ENCODE results near the gene LGR4. TPM values are rescaled to one million over a fixed set of nuclear protein-coding genes. Genes with fewer than 3 reads are reported as not detected.

LGR4 gene
- total and polyA plus RNA-seq, 2 experiments from 2014 or later = 22.6 to 99.6 TPM

DNA sequence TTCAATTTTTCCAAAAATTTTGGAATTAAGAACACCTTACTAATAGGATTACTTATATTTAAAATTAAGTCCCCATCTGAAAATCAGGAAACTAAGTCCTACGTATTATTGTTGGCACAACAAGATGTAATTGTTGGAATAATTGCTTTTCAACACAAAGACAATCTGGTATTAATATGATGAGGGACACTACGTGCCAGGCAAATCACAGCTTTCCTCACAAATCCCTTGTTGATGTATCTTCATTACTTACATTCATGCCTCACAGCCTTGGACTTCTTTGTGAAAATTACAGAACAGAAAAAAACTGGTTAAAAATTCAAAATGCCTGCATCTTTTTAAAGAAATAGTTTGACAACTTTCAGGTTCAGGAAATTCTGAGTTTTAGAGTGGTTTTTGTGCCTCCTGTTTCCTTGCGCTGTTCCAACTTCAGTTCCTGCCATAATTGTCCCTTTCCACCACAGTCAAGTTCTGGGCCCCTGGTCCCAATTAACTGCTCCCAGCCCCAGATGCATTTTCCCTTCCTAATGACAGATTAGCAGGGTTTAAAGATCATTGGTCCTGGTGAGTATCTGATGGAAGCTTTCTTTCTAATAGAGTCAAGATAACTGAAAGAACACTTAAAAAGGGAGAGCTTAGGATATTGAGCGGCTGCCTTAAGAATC, 86.3 kb downstream of the LGR4 start:
- Mint-ChIP-seq H3K27me3 (ENCODE audit: insufficient read depth, low read depth, poor library complexity) (no peaks in the 10 kb centered on the region), H3K36me3 (ENCODE audit: low read depth) (peaks cover 22% of the 10 kb centered on the region; the same call in 2 of the 3 replicates), H3K4me3 (no peak overlapping the region), H3K27ac (peak overlapping the region; percentile 76), H3K4me1 (peaks cover 44% of the 10 kb centered on the region), H3K9me3 (no peaks in the 10 kb centered on the region)
- Histone ChIP-seq H3K4me2 (no peak overlapping the region), H3K9me2 (ENCODE audit: insufficient read depth) (no peaks in the 10 kb centered on the region), H3K79me2 (replicated peaks; ENCODE audit: insufficient read depth) (peaks cover 28% of the 10 kb centered on the region), H3K36me3 (ENCODE audit: insufficient read depth) (peaks cover 15% of the 10 kb centered on the region), H3K4me3 (no peak overlapping the region), H3K27me3 (ENCODE audit: insufficient read depth) (no peaks in the 10 kb centered on the region), H3K4me1 (ENCODE audit: insufficient read depth) (peaks cover 48% of the 10 kb centered on the region), H2AFZ (no peak overlapping the region), H4K20me1 (replicated peaks; ENCODE audit: insufficient read depth) (no peaks in the 10 kb centered on the region), H3K27ac (ENCODE audit: low read depth) (no peak overlapping the region), H3F3A (replicated peaks; ENCODE audit: low read depth) (no peaks in the 10 kb centered on the region)
- DNase-seq (ENCODE audit: low spot score) (no peak), ATAC-seq (no peak)
- TF ChIP-seq, protein P1, sequence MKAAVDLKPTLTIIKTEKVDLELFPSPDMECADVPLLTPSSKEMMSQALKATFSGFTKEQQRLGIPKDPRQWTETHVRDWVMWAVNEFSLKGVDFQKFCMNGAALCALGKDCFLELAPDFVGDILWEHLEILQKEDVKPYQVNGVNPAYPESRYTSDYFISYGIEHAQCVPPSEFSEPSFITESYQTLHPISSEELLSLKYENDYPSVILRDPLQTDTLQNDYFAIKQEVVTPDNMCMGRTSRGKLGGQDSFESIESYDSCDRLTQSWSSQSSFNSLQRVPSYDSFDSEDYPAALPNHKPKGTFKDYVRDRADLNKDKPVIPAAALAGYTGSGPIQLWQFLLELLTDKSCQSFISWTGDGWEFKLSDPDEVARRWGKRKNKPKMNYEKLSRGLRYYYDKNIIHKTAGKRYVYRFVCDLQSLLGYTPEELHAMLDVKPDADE (IDR thresholded peaks at IDR 0.05) = no peak
- no peak for TF ChIP-seq JUNB (IDR thresholded peaks at IDR 0.05; ENCODE audit: unreplicated experiment)
- TF ChIP-seq, protein P2, sequence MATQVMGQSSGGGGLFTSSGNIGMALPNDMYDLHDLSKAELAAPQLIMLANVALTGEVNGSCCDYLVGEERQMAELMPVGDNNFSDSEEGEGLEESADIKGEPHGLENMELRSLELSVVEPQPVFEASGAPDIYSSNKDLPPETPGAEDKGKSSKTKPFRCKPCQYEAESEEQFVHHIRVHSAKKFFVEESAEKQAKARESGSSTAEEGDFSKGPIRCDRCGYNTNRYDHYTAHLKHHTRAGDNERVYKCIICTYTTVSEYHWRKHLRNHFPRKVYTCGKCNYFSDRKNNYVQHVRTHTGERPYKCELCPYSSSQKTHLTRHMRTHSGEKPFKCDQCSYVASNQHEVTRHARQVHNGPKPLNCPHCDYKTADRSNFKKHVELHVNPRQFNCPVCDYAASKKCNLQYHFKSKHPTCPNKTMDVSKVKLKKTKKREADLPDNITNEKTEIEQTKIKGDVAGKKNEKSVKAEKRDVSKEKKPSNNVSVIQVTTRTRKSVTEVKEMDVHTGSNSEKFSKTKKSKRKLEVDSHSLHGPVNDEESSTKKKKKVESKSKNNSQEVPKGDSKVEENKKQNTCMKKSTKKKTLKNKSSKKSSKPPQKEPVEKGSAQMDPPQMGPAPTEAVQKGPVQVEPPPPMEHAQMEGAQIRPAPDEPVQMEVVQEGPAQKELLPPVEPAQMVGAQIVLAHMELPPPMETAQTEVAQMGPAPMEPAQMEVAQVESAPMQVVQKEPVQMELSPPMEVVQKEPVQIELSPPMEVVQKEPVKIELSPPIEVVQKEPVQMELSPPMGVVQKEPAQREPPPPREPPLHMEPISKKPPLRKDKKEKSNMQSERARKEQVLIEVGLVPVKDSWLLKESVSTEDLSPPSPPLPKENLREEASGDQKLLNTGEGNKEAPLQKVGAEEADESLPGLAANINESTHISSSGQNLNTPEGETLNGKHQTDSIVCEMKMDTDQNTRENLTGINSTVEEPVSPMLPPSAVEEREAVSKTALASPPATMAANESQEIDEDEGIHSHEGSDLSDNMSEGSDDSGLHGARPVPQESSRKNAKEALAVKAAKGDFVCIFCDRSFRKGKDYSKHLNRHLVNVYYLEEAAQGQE (IDR thresholded peaks at IDR 0.05; ENCODE audit: unreplicated experiment) = no peak
- TF ChIP-seq, protein P3, sequence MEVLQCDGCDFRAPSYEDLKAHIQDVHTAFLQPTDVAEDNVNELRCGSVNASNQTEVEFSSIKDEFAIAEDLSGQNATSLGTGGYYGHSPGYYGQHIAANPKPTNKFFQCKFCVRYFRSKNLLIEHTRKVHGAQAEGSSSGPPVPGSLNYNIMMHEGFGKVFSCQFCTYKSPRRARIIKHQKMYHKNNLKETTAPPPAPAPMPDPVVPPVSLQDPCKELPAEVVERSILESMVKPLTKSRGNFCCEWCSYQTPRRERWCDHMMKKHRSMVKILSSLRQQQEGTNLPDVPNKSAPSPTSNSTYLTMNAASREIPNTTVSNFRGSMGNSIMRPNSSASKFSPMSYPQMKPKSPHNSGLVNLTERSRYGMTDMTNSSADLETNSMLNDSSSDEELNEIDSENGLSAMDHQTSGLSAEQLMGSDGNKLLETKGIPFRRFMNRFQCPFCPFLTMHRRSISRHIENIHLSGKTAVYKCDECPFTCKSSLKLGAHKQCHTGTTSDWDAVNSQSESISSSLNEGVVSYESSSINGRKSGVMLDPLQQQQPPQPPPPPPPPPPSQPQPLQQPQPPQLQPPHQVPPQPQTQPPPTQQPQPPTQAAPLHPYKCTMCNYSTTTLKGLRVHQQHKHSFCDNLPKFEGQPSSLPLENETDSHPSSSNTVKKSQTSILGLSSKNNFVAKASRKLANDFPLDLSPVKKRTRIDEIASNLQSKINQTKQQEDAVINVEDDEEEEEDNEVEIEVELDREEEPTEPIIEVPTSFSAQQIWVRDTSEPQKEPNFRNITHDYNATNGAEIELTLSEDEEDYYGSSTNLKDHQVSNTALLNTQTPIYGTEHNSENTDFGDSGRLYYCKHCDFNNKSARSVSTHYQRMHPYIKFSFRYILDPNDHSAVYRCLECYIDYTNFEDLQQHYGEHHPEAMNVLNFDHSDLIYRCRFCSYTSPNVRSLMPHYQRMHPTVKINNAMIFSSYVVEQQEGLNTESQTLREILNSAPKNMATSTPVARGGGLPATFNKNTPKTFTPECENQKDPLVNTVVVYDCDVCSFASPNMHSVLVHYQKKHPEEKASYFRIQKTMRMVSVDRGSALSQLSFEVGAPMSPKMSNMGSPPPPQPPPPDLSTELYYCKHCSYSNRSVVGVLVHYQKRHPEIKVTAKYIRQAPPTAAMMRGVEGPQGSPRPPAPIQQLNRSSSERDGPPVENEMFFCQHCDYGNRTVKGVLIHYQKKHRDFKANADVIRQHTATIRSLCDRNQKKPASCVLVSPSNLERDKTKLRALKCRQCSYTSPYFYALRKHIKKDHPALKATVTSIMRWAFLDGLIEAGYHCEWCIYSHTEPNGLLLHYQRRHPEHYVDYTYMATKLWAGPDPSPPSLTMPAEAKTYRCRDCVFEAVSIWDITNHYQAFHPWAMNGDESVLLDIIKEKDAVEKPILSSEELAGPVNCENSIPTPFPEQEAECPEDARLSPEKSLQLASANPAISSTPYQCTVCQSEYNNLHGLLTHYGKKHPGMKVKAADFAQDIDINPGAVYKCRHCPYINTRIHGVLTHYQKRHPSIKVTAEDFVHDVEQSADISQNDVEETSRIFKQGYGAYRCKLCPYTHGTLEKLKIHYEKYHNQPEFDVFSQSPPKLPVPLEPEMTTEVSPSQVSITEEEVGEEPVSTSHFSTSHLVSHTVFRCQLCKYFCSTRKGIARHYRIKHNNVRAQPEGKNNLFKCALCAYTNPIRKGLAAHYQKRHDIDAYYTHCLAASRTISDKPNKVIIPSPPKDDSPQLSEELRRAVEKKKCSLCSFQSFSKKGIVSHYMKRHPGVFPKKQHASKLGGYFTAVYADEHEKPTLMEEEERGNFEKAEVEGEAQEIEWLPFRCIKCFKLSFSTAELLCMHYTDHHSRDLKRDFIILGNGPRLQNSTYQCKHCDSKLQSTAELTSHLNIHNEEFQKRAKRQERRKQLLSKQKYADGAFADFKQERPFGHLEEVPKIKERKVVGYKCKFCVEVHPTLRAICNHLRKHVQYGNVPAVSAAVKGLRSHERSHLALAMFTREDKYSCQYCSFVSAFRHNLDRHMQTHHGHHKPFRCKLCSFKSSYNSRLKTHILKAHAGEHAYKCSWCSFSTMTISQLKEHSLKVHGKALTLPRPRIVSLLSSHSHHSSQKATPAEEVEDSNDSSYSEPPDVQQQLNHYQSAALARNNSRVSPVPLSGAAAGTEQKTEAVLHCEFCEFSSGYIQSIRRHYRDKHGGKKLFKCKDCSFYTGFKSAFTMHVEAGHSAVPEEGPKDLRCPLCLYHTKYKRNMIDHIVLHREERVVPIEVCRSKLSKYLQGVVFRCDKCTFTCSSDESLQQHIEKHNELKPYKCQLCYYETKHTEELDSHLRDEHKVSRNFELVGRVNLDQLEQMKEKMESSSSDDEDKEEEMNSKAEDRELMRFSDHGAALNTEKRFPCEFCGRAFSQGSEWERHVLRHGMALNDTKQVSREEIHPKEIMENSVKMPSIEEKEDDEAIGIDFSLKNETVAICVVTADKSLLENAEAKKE (CRISPR knock-in tag; IDR thresholded peaks at IDR 0.05) = no peak
- TF ChIP-seq EZH2phosphoT487 (IDR thresholded peaks at IDR 0.05; ENCODE audit: unreplicated experiment) = no peak
- no peak for TF ChIP-seq STAT1 (IDR thresholded peaks at IDR 0.05; ENCODE audit: unreplicated experiment)
- TF ChIP-seq, protein P4, sequence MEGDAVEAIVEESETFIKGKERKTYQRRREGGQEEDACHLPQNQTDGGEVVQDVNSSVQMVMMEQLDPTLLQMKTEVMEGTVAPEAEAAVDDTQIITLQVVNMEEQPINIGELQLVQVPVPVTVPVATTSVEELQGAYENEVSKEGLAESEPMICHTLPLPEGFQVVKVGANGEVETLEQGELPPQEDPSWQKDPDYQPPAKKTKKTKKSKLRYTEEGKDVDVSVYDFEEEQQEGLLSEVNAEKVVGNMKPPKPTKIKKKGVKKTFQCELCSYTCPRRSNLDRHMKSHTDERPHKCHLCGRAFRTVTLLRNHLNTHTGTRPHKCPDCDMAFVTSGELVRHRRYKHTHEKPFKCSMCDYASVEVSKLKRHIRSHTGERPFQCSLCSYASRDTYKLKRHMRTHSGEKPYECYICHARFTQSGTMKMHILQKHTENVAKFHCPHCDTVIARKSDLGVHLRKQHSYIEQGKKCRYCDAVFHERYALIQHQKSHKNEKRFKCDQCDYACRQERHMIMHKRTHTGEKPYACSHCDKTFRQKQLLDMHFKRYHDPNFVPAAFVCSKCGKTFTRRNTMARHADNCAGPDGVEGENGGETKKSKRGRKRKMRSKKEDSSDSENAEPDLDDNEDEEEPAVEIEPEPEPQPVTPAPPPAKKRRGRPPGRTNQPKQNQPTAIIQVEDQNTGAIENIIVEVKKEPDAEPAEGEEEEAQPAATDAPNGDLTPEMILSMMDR (conservative IDR thresholded peaks at IDR 0.05; ENCODE audit: low read depth in 2 of 2) = no peak
- no peak for TF ChIP-seq EZH2 (IDR thresholded peaks at IDR 0.05; ENCODE audit: low read depth, unreplicated experiment)
- TF ChIP-seq POLR2AphosphoS5 (IDR thresholded peaks at IDR 0.05; ENCODE audit: low read depth) = no peak
- TF ChIP-seq ZNF331 (CRISPR knock-in tag; IDR thresholded peaks at IDR 0.05; ENCODE audit: low read depth) = no peak
- TF ChIP-seq CREB1 (CRISPR knock-in tag; IDR thresholded peaks at IDR 0.05; ENCODE audit: low read depth) = no peak
- TF ChIP-seq ZNF114 (CRISPR knock-in tag; IDR thresholded peaks at IDR 0.05) = no peak
- TF ChIP-seq NANOG (IDR thresholded peaks at IDR 0.05; ENCODE audit: borderline replicate concordance) = no peak

Data from GM23338 (cell line).